ENCODE results near the gene IFI27L1.

- TF ChIP-seq POLR2AphosphoS5 (IDR thresholded peaks at IDR 0.05; ENCODE audit: low read depth, low read length) (no peak), POLR2A (IDR thresholded peaks at IDR 0.05; ENCODE audit: low read depth, low read length) (no peak), SPI1 (IDR thresholded peaks at IDR 0.05; ENCODE audit: low read depth, low read length) (no peak), POU2F2 (IDR thresholded peaks at IDR 0.05; ENCODE audit: low read depth, low read length) (no peak), TAF1 (IDR thresholded peaks at IDR 0.05; ENCODE audit: low read depth, low read length) (no peak)
These were observed 28.9 kb upstream of the IFI27L1 start for GRCh38 chr14:94052199-94052598.

Data from GM12891 (cell line).